Occipital lobe (tissue), 2 donors: ENCODE results near the gene HDAC3. TPM values are rescaled to one million over a fixed set of nuclear protein-coding genes. Genes with fewer than 3 reads are reported as not detected.

Experiments
- DNase-seq: peaks from one replicate; lab custom pipeline; 2025; lab: John Stamatoyannopoulos, UW
- total RNA-seq: library from RNA; depleted of rRNA; stranded (reverse); fragments of >200 nt; gene quantifications from one replicate; pipeline ENCODE4 v1.2.3, GENCODE V29; 2014

The HDAC3 gene
- total RNA-seq: 46.5 TPM

GRCh38 chr5:141636413-141637122 is at the start of gene HDAC3, which contains the start of gene RELL2:
HDAC3 (minus strand) TSS chr5:141636849; CDS start chr5:141636790, 59 bp downstream.
RELL2 (plus strand) TSS chr5:141636997; CDS start chr5:141638226, 1,229 bp downstream.
- DNase-seq: peak; percentile 92

GRCh38 chr5:141685591-141685990 is 48.9 kb upstream of the HDAC3 start:
- no peak for DNase-seq

- DNase-seq: no peak
Observed at GRCh38 chr5:141683596-141684141, 47.0 kb upstream of the HDAC3 start.

- no peak for DNase-seq
Observed at GRCh38 chr5:141681695-141682641, 45.3 kb upstream of the HDAC3 start, which contains the start of gene ARAP3. ARAP3 (minus strand) TSS chr5:141682230; CDS start chr5:141680486, 1,744 bp downstream.

- no peak for DNase-seq
Observed at GRCh38 chr5:141681295-141681694, 44.6 kb upstream of the HDAC3 start.

GRCh38 chr5:141680751-141681201 is 44.1 kb upstream of the HDAC3 start:
- DNase-seq: no peak

GRCh38 chr5:141680178-141680577 is 43.5 kb upstream of the HDAC3 start:
- DNase-seq: no peak

GRCh38 chr5:141677415-141677814 is 40.8 kb upstream of the HDAC3 start:
- no peak for DNase-seq

GRCh38 chr5:141675672-141676071 is 39.0 kb upstream of the HDAC3 start:
- no peak for DNase-seq

- no peak for DNase-seq
Observed at GRCh38 chr5:141674747-141675146, 38.1 kb upstream of the HDAC3 start.

GRCh38 chr5:141672841-141673813 is 36.5 kb upstream of the HDAC3 start:
- no peak for DNase-seq

- no peak for DNase-seq
Observed at GRCh38 chr5:141672071-141672840, 35.6 kb upstream of the HDAC3 start.

- no peak for DNase-seq
Observed at GRCh38 chr5:141669520-141669919, 32.9 kb upstream of the HDAC3 start.

GRCh38 chr5:141668601-141669265 is 32.1 kb upstream of the HDAC3 start:
- DNase-seq: no peak

- DNase-seq: no peak
Observed at GRCh38 chr5:141665995-141666940, 29.6 kb upstream of the HDAC3 start.

GRCh38 chr5:141664733-141665461 is 28.2 kb upstream of the HDAC3 start:
- peak; percentile 54 for DNase-seq

- no peak for DNase-seq
Observed at GRCh38 chr5:141663506-141663905, 26.9 kb upstream of the HDAC3 start.
